Erythroblast (primary cell): Measurements from ENCODE around the gene NBL1.

Source experiments
- GATA1 ChIP-seq: IDR thresholded peaks from 2 replicates; pipeline ENCODE4 v1.6.1; 2011; ENCODE audit warnings: low read depth, mild to moderate bottlenecking, control low read depth, low read length, moderate library complexity
- POLR2A ChIP-seq: IDR thresholded peaks from 2 replicates; pipeline ENCODE4 v1.6.1; 2011; ENCODE audit warnings: mild to moderate bottlenecking, low read length

DNA sequence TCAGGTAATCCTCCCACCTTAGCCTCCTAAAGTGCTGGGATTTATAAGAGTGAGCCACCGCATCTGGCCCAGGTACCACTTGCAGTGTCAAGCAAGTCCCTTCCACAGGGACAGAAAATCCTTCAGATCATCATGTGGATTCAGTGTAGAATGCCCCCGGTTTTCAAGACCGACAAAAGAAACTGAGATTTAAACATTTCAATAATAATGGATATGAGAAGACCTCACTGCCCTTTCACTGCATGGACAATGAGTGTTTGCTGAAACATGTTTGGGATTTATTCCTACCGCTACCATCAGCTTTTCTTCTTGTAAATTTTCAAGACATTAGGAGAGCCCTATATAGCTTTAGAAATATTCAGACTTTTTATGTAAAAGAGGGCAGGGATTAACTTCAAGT lies 62.0 kb downstream of the NBL1 start:
- TF ChIP-seq POLR2A (no peak), GATA1 (no peak)
